ENCODE measurements around the gene MSL3. TPM values are rescaled to one million over a fixed set of nuclear protein-coding genes. Genes with fewer than 3 reads are reported as not detected.

The MSL3 gene
- total and polyA plus RNA-seq, 2 donors (not counting 3 experiments of a cell fraction or from before 2014, with no cell fraction given) = 54.2 to 58.7 TPM

- ChIA-PET POLR2A (no interaction called here), CTCF (interaction anchor here (1.1 kb wide), 1 partner anchor 47 kb away, joined by 3 read pairs; no protein-coding TSS in a partner anchor)
- peaks cover 0 to 3% of the 10 kb centered on the region in 2 experiments for H3K27me3 ChIP-seq (ENCODE audit: control insufficient read depth in 2 of 2, insufficient read depth in 2 of 2, low read length in 2 of 2)
- FAIRE-seq (no peak), DNase-seq (ENCODE audit: low read depth, low spot score) (no peak)
- no TSS peak for BruUV-seq (replicated peaks)
- H3K4me1 ChIP-seq (ENCODE audit: control insufficient read depth, extremely low read depth, insufficient read depth, low read length) = no peaks in the 10 kb centered on the region
- no peaks in the 10 kb centered on the region for H4K20me1 ChIP-seq (replicated peaks; ENCODE audit: control insufficient read depth, extremely low read depth, insufficient read depth, low read length)
- H3K36me3 ChIP-seq (ENCODE audit: control insufficient read depth in 2 of 2, extremely low read depth in 1 of 2, insufficient read depth in 2 of 2, low read length in 2 of 2) = no peaks in the 10 kb centered on the region
- H3K27ac ChIP-seq (ENCODE audit: insufficient read depth, low read depth, low read length) = no peak overlapping the region
- H3K9me3 ChIP-seq (replicated peaks; ENCODE audit: control insufficient read depth, insufficient read depth, low read length) = no peaks in the 10 kb centered on the region
- no peak overlapping the region for H3K4me2 ChIP-seq (ENCODE audit: insufficient read depth, low read length)
- no peak overlapping the region for H3K4me3 ChIP-seq (replicated peaks in 1 of 3; ENCODE audit: insufficient read depth in 1 of 3, low read depth in 1 of 3, low read length in 3 of 3)
- TF ChIP-seq EZH2 (IDR thresholded peaks at IDR 0.05; ENCODE audit: borderline replicate concordance, low read depth, low read length, severe bottlenecking) (no peak), POLR2A (IDR thresholded peaks at IDR 0.05; ENCODE audit: low read depth, low read length) (no peak), MYC (IDR thresholded peaks at IDR 0.05; ENCODE audit: low read depth, low read length) (no peak), CTCF (IDR thresholded peaks at IDR 0.05; ENCODE audit: extremely low read depth in 1 of 2, insufficient read depth in 1 of 2, low read depth in 1 of 2, low read length in 2 of 2) (no peak), JUN (IDR thresholded peaks at IDR 0.05; ENCODE audit: borderline replicate concordance, insufficient read depth, insufficient read length, low read depth) (no peak)
- no peaks in the 10 kb centered on the region for H3K9me1 ChIP-seq (replicated peaks; ENCODE audit: control insufficient read depth, extremely low read depth, insufficient read depth, low read length)
- intact Hi-C loops (cut with micrococcal nuclease) = no loop called here
- no peak overlapping the region for H3K9ac ChIP-seq (replicated peaks; ENCODE audit: extremely low read depth, insufficient read depth, low read length)
- dilution Hi-C loops (cut with MboI; ENCODE audit: extremely low pct_ligation_motif_present, low sequenced_read_pairs) = no loop called here
- H3K79me2 ChIP-seq (ENCODE audit: control insufficient read depth, insufficient read depth, low read length) = no peaks in the 10 kb centered on the region
- no peak overlapping the region for H2AFZ ChIP-seq (ENCODE audit: low read depth, low read length)
Observed at GRCh38 chrX:11739776-11740175, 18.3 kb upstream of the MSL3 start.

GRCh38 chrX:11740794-11741193, 17.2 kb upstream of the MSL3 start:
- H3K79me2 ChIP-seq (ENCODE audit: control insufficient read depth, insufficient read depth, low read length) = no peaks in the 10 kb centered on the region
- no peaks in the 10 kb centered on the region for H3K9me1 ChIP-seq (replicated peaks; ENCODE audit: control insufficient read depth, extremely low read depth, insufficient read depth, low read length)
- H3K4me2 ChIP-seq (ENCODE audit: insufficient read depth, low read length) = no peak overlapping the region
- H2AFZ ChIP-seq (ENCODE audit: low read depth, low read length) = no peak overlapping the region
- intact Hi-C loops (cut with micrococcal nuclease) = no loop called here
- peaks cover 0 to 3% of the 10 kb centered on the region in 2 experiments for H3K27me3 ChIP-seq (ENCODE audit: control insufficient read depth in 2 of 2, insufficient read depth in 2 of 2, low read length in 2 of 2)
- no peaks in the 10 kb centered on the region for H3K4me1 ChIP-seq (ENCODE audit: control insufficient read depth, extremely low read depth, insufficient read depth, low read length)
- no TSS peak for BruUV-seq (replicated peaks)
- DNase-seq (ENCODE audit: low read depth, low spot score) (no peak), FAIRE-seq (no peak)
- POLR2A ChIA-PET = no interaction called here
- H3K36me3 ChIP-seq (ENCODE audit: control insufficient read depth in 2 of 2, extremely low read depth in 1 of 2, insufficient read depth in 2 of 2, low read length in 2 of 2) = no peaks in the 10 kb centered on the region
- dilution Hi-C loops (cut with MboI; ENCODE audit: extremely low pct_ligation_motif_present, low sequenced_read_pairs) = no loop called here
- no peak overlapping the region for H3K9ac ChIP-seq (replicated peaks; ENCODE audit: extremely low read depth, insufficient read depth, low read length)
- no peak overlapping the region for H3K4me3 ChIP-seq (replicated peaks in 1 of 3; ENCODE audit: insufficient read depth in 1 of 3, low read depth in 1 of 3, low read length in 3 of 3)
- H3K27ac ChIP-seq (ENCODE audit: insufficient read depth, low read depth, low read length) = no peak overlapping the region
- H4K20me1 ChIP-seq (replicated peaks; ENCODE audit: control insufficient read depth, extremely low read depth, insufficient read depth, low read length) = no peaks in the 10 kb centered on the region
- CTCF ChIA-PET = no interaction called here
- TF ChIP-seq JUN (IDR thresholded peaks at IDR 0.05; ENCODE audit: borderline replicate concordance, insufficient read depth, insufficient read length, low read depth) (no peak), EZH2 (IDR thresholded peaks at IDR 0.05; ENCODE audit: borderline replicate concordance, low read depth, low read length, severe bottlenecking) (no peak), MAX (IDR thresholded peaks at IDR 0.05; ENCODE audit: insufficient read depth, insufficient read length) (no peak), FOS (IDR thresholded peaks at IDR 0.05; ENCODE audit: borderline replicate concordance, insufficient read depth, low read length) (no peak), MYC (IDR thresholded peaks at IDR 0.05; ENCODE audit: low read depth, low read length) (no peak), CTCF (IDR thresholded peaks at IDR 0.05; ENCODE audit: extremely low read depth in 1 of 2, insufficient read depth in 1 of 2, low read depth in 1 of 2, low read length in 2 of 2) (no peak), POLR2AphosphoS5 (IDR thresholded peaks at IDR 0.05; ENCODE audit: insufficient read depth, low read depth, low read length) (no peak), POLR2A (IDR thresholded peaks at IDR 0.05; ENCODE audit: low read depth, low read length) (no peak), GATA2 (IDR thresholded peaks at IDR 0.05; ENCODE audit: insufficient read depth, insufficient read length, low read depth, low read length) (no peak)
- no peaks in the 10 kb centered on the region for H3K9me3 ChIP-seq (replicated peaks; ENCODE audit: control insufficient read depth, insufficient read depth, low read length)

Data from endothelial cell of umbilical vein (primary cell).